K562 treated with DMSO at 1 percent for 4 hours (cell line): ENCODE results near the gene RGS21. TPM values are rescaled to one million over a fixed set of nuclear protein-coding genes. Genes with fewer than 3 reads are reported as not detected.

Experiments used
- total RNA-seq: library from RNA; unstranded; fragments of 300-600 nt; gene quantifications from 2 replicates; pipeline ENCODE4 v1.2.3, GENCODE V29; 2022; ENCODE audit not compliant: insufficient read depth

Gene RGS21
- not detected in 2 replicates for total RNA-seq

GRCh38 chr1:192316942-192317450 lies at the start of gene RGS21:
Gene RGS21 (plus strand): TSS chr1:192316992. CDS start chr1:192343037, 26,045 bp downstream.

Other genes starting within 250 kb of the RGS21 start
- gene RGS18, start 158.5 kb upstream of the RGS21 start, total RNA-seq, result not detected in 2 replicates